K562 (cell line): ENCODE data around the gene SELENOO. TPM values are rescaled to one million over a fixed set of nuclear protein-coding genes. Genes with fewer than 3 reads are reported as not detected.

Experiments
- ATAC-seq: fragments of 200-7000 bp; cut with Tn5 transposase; 3 replicates; pipeline ENCODE4 v1.9.1; 2020; ENCODE audit warnings: moderate library complexity
- BruUV-seq: library from RNA; stranded (reverse); fragments of 400-500 nt; replicated peaks from 2 replicates; lab custom pipeline; 2021; lab: Mats Ljungman, UMichigan
- CTCF ChIA-PET: fragments of 300-600 bp; formaldehyde crosslinking; extraction: SDS; loops from one replicate; lab custom pipeline; 2021; ENCODE audit warnings: low intra/inter-chr PET ratio; lab: Yijun Ruan, JAX
- POLR2A ChIA-PET: fragments of 300-600, 350-650 bp; sonication (Branson Sonifier 250); formaldehyde crosslinking; extraction: SDS; loops from one replicate; lab custom pipeline; 2021; ENCODE audit warnings: antibody characterized with exemption, inconsistent platforms; lab: Yijun Ruan, JAX
- DNase-seq, 4 experiments: peaks; one replicate each; pipeline versions ENCODE4 v3.0.0 to v3.0.0-alpha.2; 2011 to 2018; ENCODE audit warnings: low spot score in 3 of 4, mixed read lengths in 3 of 4; ENCODE audit errors: extremely low read depth in 1 of 4
- FAIRE-seq: peaks from 2 replicates; lab custom pipeline; 2011; peaks lifted over from hg19 to GRCh38; lab: Jason Lieb, UNC
- H2AFZ ChIP-seq: 2 replicates; pipeline ENCODE4 v1.6.0; 2011; ENCODE audit warnings: low read depth, low read length, control low read depth, inconsistent platforms
- H3K27ac ChIP-seq: fragments of 200-600 bp; 3 replicates; pipeline ENCODE4 v1.8.0; 2011; ENCODE audit warnings: low read depth, mild to moderate bottlenecking, control low read depth, inconsistent platforms, low read length, moderate library complexity, mixed read lengths; ENCODE audit errors: extremely low read depth
- H3K27me3 ChIP-seq, 2 experiments: fragments of 300-600 bp in 1 of 2; 2 replicates in 1 of 2; 3 replicates in 1 of 2; pipeline versions ENCODE4 v1.6.0 to v1.8.0; 2011; ENCODE audit warnings: inconsistent platforms in 2 of 2, low read length in 2 of 2, mild to moderate bottlenecking in 1 of 2, mixed read lengths in 1 of 2, moderate library complexity in 1 of 2; ENCODE audit not compliant: control insufficient read depth in 2 of 2, insufficient read depth in 2 of 2
- H3K36me3 ChIP-seq: fragments of 300-600 bp; 3 replicates; pipeline ENCODE4 v1.8.0; 2011; ENCODE audit warnings: mild to moderate bottlenecking, low read length, inconsistent platforms; ENCODE audit not compliant: control insufficient read depth, insufficient read depth
- H3K4me1 ChIP-seq, 2 experiments: fragments of 200-600 bp in 1 of 2; replicated peaks in 1 of 2; 2 replicates in 1 of 2; 3 replicates in 1 of 2; pipeline versions ENCODE4 v1.5.1 to v1.8.0; 2011; ENCODE audit warnings: inconsistent platforms in 2 of 2, low read length in 2 of 2, mild to moderate bottlenecking in 1 of 2, mixed read lengths in 1 of 2, moderate library complexity in 1 of 2; ENCODE audit not compliant: control insufficient read depth in 2 of 2, insufficient read depth in 2 of 2
- H3K4me2 ChIP-seq: 2 replicates; pipeline ENCODE4 v1.6.1; 2011; ENCODE audit warnings: low read length, control low read depth, inconsistent platforms, mixed read lengths; ENCODE audit not compliant: insufficient read depth
- H3K4me3 ChIP-seq: fragments of 200-600 bp; sonication (generic), shearing (Covaris generic); 2 replicates; pipeline ENCODE4 v1.5.1; 2016; ENCODE audit warnings: control low read depth, inconsistent platforms
- H3K79me2 ChIP-seq: fragments of 200-600 bp; 3 replicates; pipeline ENCODE4 v1.8.0; 2011; ENCODE audit warnings: low read length, inconsistent platforms; ENCODE audit not compliant: control insufficient read depth, insufficient read depth
- H3K9ac ChIP-seq, 2 experiments: 2 replicates each; pipeline versions ENCODE4 v1.6.0 to v1.6.1; 2011; ENCODE audit warnings: low read depth in 2 of 2, low read length in 2 of 2, control low read depth in 1 of 2, inconsistent platforms in 1 of 2, mild to moderate bottlenecking in 1 of 2, mixed read lengths in 1 of 2; ENCODE audit not compliant: insufficient read depth in 1 of 2
- H3K9me1 ChIP-seq: one replicate; pipeline ENCODE4 v1.6.0; 2011; ENCODE audit warnings: inconsistent platforms, mild to moderate bottlenecking, low read length, moderate library complexity; ENCODE audit not compliant: control insufficient read depth, insufficient read depth
- H3K9me3 ChIP-seq: replicated peaks from 2 replicates; pipeline ENCODE4 v1.5.1; 2011; ENCODE audit warnings: low read depth, low read length, inconsistent platforms; ENCODE audit not compliant: control insufficient read depth, insufficient read depth
- H4K20me1 ChIP-seq: replicated peaks from 2 replicates; pipeline ENCODE4 v1.6.1; 2011; ENCODE audit warnings: low read length, inconsistent platforms, mixed read lengths; ENCODE audit not compliant: control insufficient read depth, insufficient read depth
- CBX1 ChIP-seq: sonication (generic); IDR thresholded peaks from 2 replicates; pipeline ENCODE4 v1.6.1; 2016; ENCODE audit warnings: antibody characterized with exemption, low read depth, mild to moderate bottlenecking
- CREB1 ChIP-seq, 2 experiments: sonication (generic) in 1 of 2; formaldehyde crosslinking in 1 of 2; IDR thresholded peaks; 2 replicates each; pipeline versions ENCODE4 v1.6.1 to v1.8.0; 2012 to 2022; ENCODE audit warnings: inconsistent platforms in 1 of 2, mild to moderate bottlenecking in 1 of 2, missing genetic modification reagents in 1 of 2, moderate library complexity in 1 of 2
- CREB3L1 ChIP-seq: fragments of 450-650 bp; IDR thresholded peaks from 2 replicates; pipeline ENCODE4 v1.6.1; 2014; ENCODE audit warnings: low read depth, mild to moderate bottlenecking, moderate library complexity, borderline replicate concordance
- CREM ChIP-seq: IDR thresholded peaks from 2 replicates; pipeline ENCODE4 v1.6.1; 2014; ENCODE audit warnings: antibody characterized with exemption, low read depth
- CTBP1 ChIP-seq: fragments of 450-650 bp; IDR thresholded peaks from 2 replicates; pipeline ENCODE4 v1.6.1; 2016; ENCODE audit warnings: borderline replicate concordance
- DACH1 ChIP-seq: fragments of 450-650 bp; IDR thresholded peaks from 2 replicates; pipeline ENCODE4 v1.6.1; 2018; ENCODE audit not compliant: partially characterized antibody
- DIDO1 ChIP-seq: fragments of 450-650 bp; IDR thresholded peaks from 2 replicates; pipeline ENCODE4 v1.6.1; 2016; ENCODE audit warnings: low read depth, missing biosample characterization, missing genetic modification characterization
- E2F6 ChIP-seq, 2 experiments: IDR thresholded peaks; 2 replicates each; pipeline ENCODE4 v1.6.1; 2011; ENCODE audit warnings: borderline replicate concordance in 1 of 2, control low read depth in 1 of 2, low read depth in 1 of 2, low read length in 1 of 2, mild to moderate bottlenecking in 1 of 2, mixed read lengths in 1 of 2, moderate library complexity in 1 of 2; ENCODE audit not compliant: insufficient read depth in 1 of 2, insufficient read length in 1 of 2, poor library complexity in 1 of 2, severe bottlenecking in 1 of 2; ENCODE audit errors: extremely low read depth in 1 of 2
- FOXA1 ChIP-seq: fragments of 450-650 bp; IDR thresholded peaks from 2 replicates; pipeline ENCODE4 v1.6.1; 2016; ENCODE audit warnings: mild to moderate bottlenecking, borderline replicate concordance
- L3MBTL2 ChIP-seq: fragments of 450-650 bp; IDR thresholded peaks from 2 replicates; pipeline ENCODE4 v1.6.1; 2016; ENCODE audit warnings: mild to moderate bottlenecking, moderate library complexity
- MAFG ChIP-seq: fragments of 450-650 bp; conservative IDR thresholded peaks from 2 replicates; pipeline ENCODE4 v1.6.1; 2016; ENCODE audit warnings: missing genetic modification characterization, missing compliant biosample characterization
- NFYB ChIP-seq: IDR thresholded peaks from 2 replicates; pipeline ENCODE4 v1.6.1; 2011; ENCODE audit warnings: mild to moderate bottlenecking, moderate library complexity; ENCODE audit not compliant: insufficient read length; ENCODE audit errors: extremely low read depth
- POLR3G ChIP-seq: IDR thresholded peaks from 2 replicates; pipeline ENCODE4 v1.6.1; 2011; ENCODE audit not compliant: insufficient read length, insufficient replicate concordance; ENCODE audit errors: extremely low read depth
- SMC3 ChIP-seq: conservative IDR thresholded peaks from 2 replicates; pipeline ENCODE4 v1.6.1; 2011; ENCODE audit warnings: low read depth, low read length, improper control_type of control experiment; ENCODE audit not compliant: insufficient read depth
- TEAD1 ChIP-seq, 2 experiments: fragments of 450-650 bp in 1 of 2; sonication (generic) in 1 of 2; formaldehyde crosslinking; IDR thresholded peaks; 2 replicates each; pipeline versions ENCODE4 v1.4.0 to v1.8.0; 2020 to 2022; ENCODE audit warnings: mild to moderate bottlenecking in 2 of 2, missing genetic modification reagents in 1 of 2
- TSC22D4 ChIP-seq: fragments of 450-650 bp; IDR thresholded peaks from 2 replicates; pipeline ENCODE4 v1.6.1; 2016; ENCODE audit warnings: missing genetic modification characterization, missing biosample characterization, control low read depth
- ZNF77 ChIP-seq: fragments of 250-450 bp; sonication (Bioruptor Pico); IDR thresholded peaks from 2 replicates; pipeline ENCODE4 v1.5.0; 2020
- WGBS: fragments of 100-300 bp; shearing (Covaris generic); methylation state at CpG from one replicate; pipeline ENCODE4 v1.1.6; 2016; ENCODE audit warnings: low coverage, mixed read lengths; ENCODE audit not compliant: insufficient coverage; ENCODE audit errors: missing lambda C conversion rate; 5-methylcytosine and 5-hydroxymethylcytosine counted together
- in situ Hi-C: fragments of 300-500 bp; cut with MboI; formaldehyde crosslinking; loops from 4 replicates; pipeline ENCODE4 v1.15.0; 2018; ENCODE audit warnings: inconsistent platforms, mixed read lengths
- intact Hi-C: fragments of 100-400 bp; cut with micrococcal nuclease; formaldehyde crosslinking; loops from 2 replicates; pipeline ENCODE4 v1.14.2; 2022
- polyA plus RNA-seq, 8 experiments: library from polyadenylated mRNA; depleted of rRNA in 4 of 8; stranded (reverse) in 5 of 8; unstranded in 3 of 8; fragments of >200 nt; fragmentation: Nextera tagmentation in 2 of 8; fragmentation: Illumina TruSeq in 1 of 8; extraction: Ambion mirVana in 2 of 8; extraction: Trizol in 1 of 8; gene quantifications; 2 replicates each; pipeline versions ENCODE4 v1.2.1 to v1.2.3, GENCODE V29; 2011 to 2014; ENCODE audit warnings: inconsistent platforms in 1 of 8, missing spikeins in 1 of 8
- total RNA-seq, 7 experiments: library from RNA; depleted of rRNA in 6 of 7; stranded (reverse); fragments of >200 nt in 6 of 7; fragmentation: Illumina TruSeq in 2 of 7; extraction: Trizol in 2 of 7; gene quantifications; 2 replicates each; pipeline versions ENCODE4 v1.2.1 to v1.2.3, GENCODE V29; 2011 to 2021; ENCODE audit warnings: low replicate concordance in 1 of 7

The SELENOO gene
- total and polyA plus RNA-seq, 9 of the 15 experiments (the other 6 are each of a cell fraction or from before 2014, with no cell fraction given): 0.37 to 24.9 (median 8.3) TPM

GRCh38 chr22:50190182-50190940, 10.4 kb upstream of the SELENOO start:
- peaks cover 8% of the 10 kb centered on the region for H4K20me1 ChIP-seq
- peak overlapping the region; percentile 47 for H3K4me3 ChIP-seq
- peak overlapping the region; percentile 79 to 93 for H3K9ac ChIP-seq
- ChIA-PET CTCF (interaction anchor here (1.2 kb wide), 1 partner anchor 41 kb away, joined by 3 read pairs; no protein-coding TSS in a partner anchor), POLR2A (interaction anchor here (0.6 to 0.7 kb wide), 7 partner anchors 19 to 416 kb away, joined by 3 to 4 read pairs (median 3); no protein-coding TSS in a partner anchor)
- no peaks in the 10 kb centered on the region for H3K9me3 ChIP-seq
- H3K4me2 ChIP-seq: peak overlapping the region; percentile 70
- WGBS: 6% methylated on average over 24 of the region's 43 CpGs
- in situ Hi-C loops: no loop called here
- BruUV-seq: no TSS peak
- H3K27me3 ChIP-seq: no peaks in the 10 kb centered on the region
- peak overlapping the region; percentile 76; the same call in 1 of the 2 replicates for H2AFZ ChIP-seq
- H3K4me1 ChIP-seq: peaks cover 20 to 79% of the 10 kb centered on the region in 2 experiments
- peaks cover 65% of the 10 kb centered on the region for H3K79me2 ChIP-seq
- H3K9me1 ChIP-seq: peaks cover 7% of the 10 kb centered on the region
- FAIRE-seq (no peak), ATAC-seq (peak; percentile 89), DNase-seq (peak; percentile 85 to 87 (median 86))
- intact Hi-C loops: no loop called here
- H3K36me3 ChIP-seq: peaks cover 50% of the 10 kb centered on the region; the same call in 2 of the 3 replicates
- peak overlapping the region; percentile 79 for H3K27ac ChIP-seq
- TF ChIP-seq DIDO1 (tag): no peak
- TF ChIP-seq FOXA1: no peak
- TF ChIP-seq CREB1 (IDR thresholded peaks at IDR 0.05): peak; percentile 44; the same call in 1 of the 2 replicates
- TF ChIP-seq CREB1 (CRISPR knock-in tag; IDR thresholded peaks at IDR 0.05): peak; percentile 78; the same call in 1 of the 2 replicates
- no peak for TF ChIP-seq TSC22D4 (tag)
- TF ChIP-seq MAFG (tag): no peak
- no peak for TF ChIP-seq SMC3
- no peak for TF ChIP-seq DACH1
- no peak for TF ChIP-seq CREB3L1
- no peak for TF ChIP-seq POLR3G
- 0 out of 2 replicates have a peak, but pooled peaks have one; percentile 37 for TF ChIP-seq L3MBTL2
- TF ChIP-seq NFYB: peak; percentile 25
- TF ChIP-seq TEAD1 (CRISPR knock-in tag; IDR thresholded peaks at IDR 0.05): no peak
- peak; percentile 46 to 82 for TF ChIP-seq E2F6 (IDR thresholded peaks at IDR 0.05; ENCODE audit: borderline replicate concordance in 1 of 2, extremely low read depth in 1 of 2, insufficient read depth in 1 of 2, insufficient read length in 1 of 2, low read depth in 1 of 2, low read length in 1 of 2, poor library complexity in 1 of 2, severe bottlenecking in 1 of 2)
- TF ChIP-seq CTBP1: peak; percentile 52; the same call in 1 of the 2 replicates
- peak; percentile 68; the same call in 1 of the 2 replicates for TF ChIP-seq CBX1
- no peak for TF ChIP-seq ZNF77 (CRISPR knock-in tag)
- peak; percentile 77 for TF ChIP-seq CREM
